ENCODE data around the gene LEF1. TPM values are rescaled to one million over a fixed set of nuclear protein-coding genes. Genes with fewer than 3 reads are reported as not detected.

LEF1 gene
- total RNA-seq, 1 donor from 2014 or later = 12.5 TPM

DNA sequence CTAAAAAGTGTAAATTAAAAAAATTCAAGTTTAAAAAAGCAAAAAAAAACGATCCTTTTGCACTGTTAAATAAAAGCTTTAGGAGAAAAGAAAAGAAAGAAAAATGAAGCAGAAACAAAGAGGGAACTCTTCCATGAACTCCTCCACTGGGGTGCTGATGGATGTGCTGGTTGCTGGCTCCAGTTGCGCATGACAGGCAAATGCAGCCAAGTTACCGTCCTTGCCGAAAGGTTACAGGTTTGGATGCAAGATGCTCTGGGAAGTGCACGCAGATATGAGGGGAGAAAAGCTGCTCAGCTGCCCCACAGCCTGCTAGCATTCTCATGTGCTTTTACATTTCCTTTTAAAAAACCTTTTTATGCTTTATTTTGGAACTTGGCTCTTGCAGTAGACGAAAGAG is 120.6 kb downstream of the LEF1 start:
- Histone ChIP-seq H3K4me3 (no peak overlapping the region), H3K4me1 (peaks cover 4% of the 10 kb centered on the region), H3K27ac (no peak overlapping the region), H3K9me3 (no peaks in the 10 kb centered on the region), H3K36me3 (no peaks in the 10 kb centered on the region), H3K27me3 (no peaks in the 10 kb centered on the region)
- intact Hi-C loops (cut with DNase I) = no loop called here
- DNase-seq (ENCODE audit: extremely low spot score in 2 of 2) = no peak
- TF ChIP-seq CTCF (IDR thresholded peaks at IDR 0.05) (no peak), POLR2AphosphoS5 (IDR thresholded peaks at IDR 0.05; ENCODE audit: insufficient read depth in 1 of 2, low read depth in 1 of 2) (no peak), POLR2A (IDR thresholded peaks at IDR 0.05) (no peak)

DNA sequence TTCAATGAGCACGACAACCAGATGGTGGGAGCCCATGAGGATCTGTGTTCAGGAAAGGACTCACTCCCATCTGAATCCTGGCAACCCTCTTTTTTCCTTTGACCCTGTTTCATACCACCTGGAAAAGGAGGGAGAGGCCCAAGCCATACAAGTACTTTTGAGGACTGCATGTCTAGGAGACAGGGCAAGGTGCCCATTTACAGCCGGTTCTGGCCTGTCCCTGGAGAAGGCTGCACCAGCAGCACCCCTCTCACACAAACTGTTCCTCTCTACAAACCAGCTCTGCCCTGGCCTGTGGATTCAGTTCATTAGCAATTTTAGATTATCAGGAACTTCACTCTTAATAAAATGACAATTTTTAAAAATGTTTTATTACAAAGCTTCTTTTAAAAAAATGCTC is 121.5 kb downstream of the LEF1 start:
- intact Hi-C loops (cut with DNase I) = no loop called here
- TF ChIP-seq CTCF (IDR thresholded peaks at IDR 0.05) (no peak), POLR2A (IDR thresholded peaks at IDR 0.05) (no peak), POLR2AphosphoS5 (IDR thresholded peaks at IDR 0.05; ENCODE audit: insufficient read depth in 1 of 2, low read depth in 1 of 2) (no peak)
- H3K27me3 ChIP-seq = no peaks in the 10 kb centered on the region
- peaks cover 4% of the 10 kb centered on the region for H3K4me1 ChIP-seq
- H3K9me3 ChIP-seq = no peaks in the 10 kb centered on the region
- no peak overlapping the region for H3K27ac ChIP-seq
- H3K4me3 ChIP-seq = no peak overlapping the region
- no peaks in the 10 kb centered on the region for H3K36me3 ChIP-seq
- no peak for DNase-seq (ENCODE audit: extremely low spot score in 2 of 2)

DNA sequence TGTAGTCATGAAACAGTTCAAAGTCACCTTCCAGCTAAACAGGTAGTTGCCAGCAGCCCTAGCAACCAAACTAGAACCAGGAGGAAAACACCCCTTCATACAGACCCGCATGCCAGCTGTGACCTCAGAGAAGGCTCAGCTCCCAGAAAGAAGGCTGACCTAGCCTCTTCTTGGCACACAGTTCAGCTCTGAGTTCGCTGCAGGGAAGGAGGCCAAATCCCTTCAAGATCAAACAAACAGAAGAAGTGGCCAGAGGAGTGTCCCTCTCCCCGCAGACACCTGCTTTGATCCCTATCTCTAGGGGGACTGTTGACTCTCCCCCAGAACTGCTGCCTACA is 123.1 kb downstream of the LEF1 start:
- intact Hi-C loops (cut with DNase I) = no loop called here
- TF ChIP-seq POLR2AphosphoS5 (IDR thresholded peaks at IDR 0.05; ENCODE audit: insufficient read depth in 1 of 2, low read depth in 1 of 2) (no peak), CTCF (IDR thresholded peaks at IDR 0.05) (no peak), POLR2A (IDR thresholded peaks at IDR 0.05) (no peak)
- no peak for DNase-seq (ENCODE audit: extremely low spot score in 2 of 2)
- Histone ChIP-seq H3K4me1 (peaks cover 4% of the 10 kb centered on the region), H3K27ac (no peak overlapping the region), H3K4me3 (no peak overlapping the region), H3K27me3 (no peaks in the 10 kb centered on the region), H3K9me3 (no peaks in the 10 kb centered on the region), H3K36me3 (no peaks in the 10 kb centered on the region)

- intact Hi-C loops (cut with DNase I) = no loop called here
- DNase-seq (ENCODE audit: extremely low spot score in 2 of 2) = no peak
- H3K27me3 ChIP-seq = no peaks in the 10 kb centered on the region
- no peak for TF ChIP-seq POLR2AphosphoS5 (IDR thresholded peaks at IDR 0.05; ENCODE audit: insufficient read depth in 1 of 2, low read depth in 1 of 2)
- no peak for TF ChIP-seq CTCF (IDR thresholded peaks at IDR 0.05)
- no peak for TF ChIP-seq POLR2A (IDR thresholded peaks at IDR 0.05)
- no peak overlapping the region for H3K4me3 ChIP-seq
- no peaks in the 10 kb centered on the region for H3K9me3 ChIP-seq
- no peak overlapping the region for H3K27ac ChIP-seq
- peaks cover 4% of the 10 kb centered on the region for H3K4me1 ChIP-seq
- H3K36me3 ChIP-seq = no peaks in the 10 kb centered on the region
These were observed 123.6 kb downstream of the LEF1 start for GRCh38 chr4:108044951-108045686.

- intact Hi-C loops (cut with DNase I) = no loop called here
- H3K4me3 ChIP-seq = no peak overlapping the region
- H3K27ac ChIP-seq = no peak overlapping the region
- peaks cover 4% of the 10 kb centered on the region for H3K4me1 ChIP-seq
- no peaks in the 10 kb centered on the region for H3K9me3 ChIP-seq
- H3K27me3 ChIP-seq = no peaks in the 10 kb centered on the region
- TF ChIP-seq POLR2AphosphoS5 (IDR thresholded peaks at IDR 0.05; ENCODE audit: insufficient read depth in 1 of 2, low read depth in 1 of 2) (no peak), CTCF (IDR thresholded peaks at IDR 0.05) (no peak), POLR2A (IDR thresholded peaks at IDR 0.05) (no peak)
- no peaks in the 10 kb centered on the region for H3K36me3 ChIP-seq
- DNase-seq (ENCODE audit: extremely low spot score in 2 of 2) = no peak
These were observed 125.2 kb downstream of the LEF1 start for GRCh38 chr4:108043526-108043925.
